K562 (cell line): ENCODE data around the gene ZNF775. TPM values are rescaled to one million over a fixed set of nuclear protein-coding genes. Genes with fewer than 3 reads are reported as not detected.

Source experiments
- ATF1 ChIP-seq, 2 experiments: fragments of 450-650 bp in 1 of 2; IDR thresholded peaks; 2 replicates each; pipeline ENCODE4 v1.6.1; 2016; ENCODE audit warnings: missing compliant biosample characterization in 1 of 2, missing genetic modification characterization in 1 of 2
- CREB3L1 ChIP-seq: fragments of 450-650 bp; IDR thresholded peaks from 2 replicates; pipeline ENCODE4 v1.6.1; 2014; ENCODE audit warnings: low read depth, mild to moderate bottlenecking, moderate library complexity, borderline replicate concordance
- CXXC5 ChIP-seq: fragments of 250-450 bp; sonication (Bioruptor Pico); IDR thresholded peaks from 2 replicates; pipeline ENCODE4 v1.8.0; 2022; ENCODE audit warnings: inconsistent platforms, mild to moderate bottlenecking, moderate library complexity
- HEY1 ChIP-seq: fragments of 250-450 bp; sonication (Bioruptor Pico); IDR thresholded peaks from 2 replicates; pipeline ENCODE4 v1.5.0; 2020; ENCODE audit warnings: mild to moderate bottlenecking, moderate library complexity, borderline replicate concordance
- ID3 ChIP-seq, 2 experiments: fragments of 250-450 bp in 1 of 2; fragments of 450-650 bp in 1 of 2; sonication (Bioruptor Pico) in 1 of 2; IDR thresholded peaks; 2 replicates each; pipeline versions ENCODE4 v1.6.1 to v1.8.0; 2016 to 2021; ENCODE audit warnings: mild to moderate bottlenecking in 2 of 2, moderate library complexity in 2 of 2, missing compliant biosample characterization in 1 of 2, missing genetic modification characterization in 1 of 2
- KLF6 ChIP-seq: fragments of 250-450 bp; sonication (Bioruptor Pico); IDR thresholded peaks from 2 replicates; pipeline ENCODE4 v1.4.0; 2020; ENCODE audit warnings: mild to moderate bottlenecking, moderate library complexity, borderline replicate concordance
- MEF2D ChIP-seq: conservative IDR thresholded peaks from 2 replicates; pipeline ENCODE4 v1.6.1; 2016; ENCODE audit warnings: low read depth, missing genetic modification characterization, missing compliant biosample characterization
- NFE2L1 ChIP-seq: fragments of 450-650 bp; IDR thresholded peaks from 2 replicates; pipeline ENCODE4 v1.6.1; 2016; ENCODE audit warnings: missing genetic modification characterization, low read depth, mild to moderate bottlenecking, missing compliant biosample characterization, moderate library complexity, borderline replicate concordance
- NR2C2 ChIP-seq, 2 experiments: fragments of 200-800 bp in 1 of 2; sonication (Bioruptor generic) in 1 of 2; sonication (generic) in 1 of 2; formaldehyde crosslinking in 1 of 2; IDR thresholded peaks; 2 replicates each; pipeline versions ENCODE4 v1.6.1 to v1.8.0; 2016 to 2022; ENCODE audit warnings: mild to moderate bottlenecking in 1 of 2, missing compliant biosample characterization in 1 of 2, missing genetic modification characterization in 1 of 2, missing genetic modification reagents in 1 of 2
- PTRF ChIP-seq: fragments of 450-650 bp; IDR thresholded peaks from 2 replicates; pipeline ENCODE4 v1.6.1; 2016; ENCODE audit warnings: mild to moderate bottlenecking, missing genetic modification characterization, missing compliant biosample characterization
- PTTG1 ChIP-seq: fragments of 450-650 bp; IDR thresholded peaks from 2 replicates; pipeline ENCODE4 v1.6.1; 2016; ENCODE audit warnings: low read depth, mild to moderate bottlenecking, missing genetic modification characterization, missing compliant biosample characterization
- PYGO2 ChIP-seq: fragments of 450-650 bp; IDR thresholded peaks from 2 replicates; pipeline ENCODE4 v1.6.1; 2016; ENCODE audit warnings: mild to moderate bottlenecking, missing genetic modification characterization, moderate library complexity, missing compliant biosample characterization
- TEAD1 ChIP-seq, 2 experiments: fragments of 450-650 bp in 1 of 2; sonication (generic) in 1 of 2; formaldehyde crosslinking; IDR thresholded peaks; 2 replicates each; pipeline versions ENCODE4 v1.4.0 to v1.8.0; 2020 to 2022; ENCODE audit warnings: mild to moderate bottlenecking in 2 of 2, missing genetic modification reagents in 1 of 2
- TSC22D4 ChIP-seq: fragments of 450-650 bp; IDR thresholded peaks from 2 replicates; pipeline ENCODE4 v1.6.1; 2016; ENCODE audit warnings: missing genetic modification characterization, missing biosample characterization, control low read depth
- ZNF239 ChIP-seq: fragments of 250-450 bp; sonication (Bioruptor Pico); IDR thresholded peaks from 2 replicates; pipeline ENCODE4 v1.4.0; 2020; ENCODE audit warnings: mild to moderate bottlenecking
- ZNF274 ChIP-seq: IDR thresholded peaks from 2 replicates; pipeline ENCODE4 v1.6.1; 2011; ENCODE audit warnings: low read depth, mild to moderate bottlenecking, low read length, moderate library complexity, borderline replicate concordance
- polyA plus RNA-seq, 8 experiments: library from polyadenylated mRNA; depleted of rRNA in 4 of 8; stranded (reverse) in 5 of 8; unstranded in 3 of 8; fragments of >200 nt; fragmentation: Nextera tagmentation in 2 of 8; fragmentation: Illumina TruSeq in 1 of 8; extraction: Ambion mirVana in 2 of 8; extraction: Trizol in 1 of 8; gene quantifications; 2 replicates each; pipeline versions ENCODE4 v1.2.1 to v1.2.3, GENCODE V29; 2011 to 2014; ENCODE audit warnings: inconsistent platforms in 1 of 8, missing spikeins in 1 of 8
- total RNA-seq, 7 experiments: library from RNA; depleted of rRNA in 6 of 7; stranded (reverse); fragments of >200 nt in 6 of 7; fragmentation: Illumina TruSeq in 2 of 7; extraction: Trizol in 2 of 7; gene quantifications; 2 replicates each; pipeline versions ENCODE4 v1.2.1 to v1.2.3, GENCODE V29; 2011 to 2021; ENCODE audit warnings: low replicate concordance in 1 of 7
- TF ChIP-seq, protein P1 (sequence below): fragments of 250-450 bp; sonication (Bioruptor Pico); IDR thresholded peaks from 2 replicates; pipeline ENCODE4 v1.4.0; 2020
- TF ChIP-seq, protein P2 (sequence below): fragments of 200-800 bp; sonication (Bioruptor generic); IDR thresholded peaks from 2 replicates; pipeline ENCODE4 v1.6.1; 2016; ENCODE audit warnings: missing genetic modification characterization, missing compliant biosample characterization

ZNF775 gene
- total and polyA plus RNA-seq, 9 of the 15 experiments (the other 6 are each of a cell fraction or from before 2014, with no cell fraction given): 0.04 to 18.7 (median 4.9) TPM

DNA sequence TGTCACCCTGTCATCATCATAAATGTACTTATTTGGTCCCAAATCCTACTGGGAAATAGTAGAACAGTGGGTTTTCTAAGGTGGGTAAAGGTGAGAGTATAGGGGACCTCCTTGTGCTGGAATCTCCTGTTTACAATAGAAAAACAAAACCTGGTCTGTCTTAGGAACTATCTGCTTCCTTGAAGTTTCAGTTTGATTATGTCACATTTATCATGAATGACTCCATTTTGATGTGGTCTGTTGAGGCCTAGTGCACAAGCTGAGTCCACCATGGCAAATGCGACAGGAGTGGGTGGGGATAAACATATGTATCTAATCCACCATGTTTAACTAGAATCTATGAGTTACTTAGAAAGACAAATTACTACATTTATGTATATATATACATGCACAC, 23.5 kb upstream of the ZNF775 start (continued):
- TF ChIP-seq, protein P1, sequence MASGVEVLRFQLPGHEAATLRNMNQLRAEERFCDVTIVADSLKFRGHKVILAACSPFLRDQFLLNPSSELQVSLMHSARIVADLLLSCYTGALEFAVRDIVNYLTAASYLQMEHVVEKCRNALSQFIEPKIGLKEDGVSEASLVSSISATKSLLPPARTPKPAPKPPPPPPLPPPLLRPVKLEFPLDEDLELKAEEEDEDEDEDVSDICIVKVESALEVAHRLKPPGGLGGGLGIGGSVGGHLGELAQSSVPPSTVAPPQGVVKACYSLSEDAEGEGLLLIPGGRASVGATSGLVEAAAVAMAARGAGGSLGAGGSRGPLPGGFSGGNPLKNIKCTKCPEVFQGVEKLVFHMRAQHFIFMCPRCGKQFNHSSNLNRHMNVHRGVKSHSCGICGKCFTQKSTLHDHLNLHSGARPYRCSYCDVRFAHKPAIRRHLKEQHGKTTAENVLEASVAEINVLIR (CRISPR knock-in tag): 0 out of 2 replicates have a peak, but pooled peaks have one; percentile 29
- TF ChIP-seq PTRF (tag): peak; percentile 94
- TF ChIP-seq, protein P2, sequence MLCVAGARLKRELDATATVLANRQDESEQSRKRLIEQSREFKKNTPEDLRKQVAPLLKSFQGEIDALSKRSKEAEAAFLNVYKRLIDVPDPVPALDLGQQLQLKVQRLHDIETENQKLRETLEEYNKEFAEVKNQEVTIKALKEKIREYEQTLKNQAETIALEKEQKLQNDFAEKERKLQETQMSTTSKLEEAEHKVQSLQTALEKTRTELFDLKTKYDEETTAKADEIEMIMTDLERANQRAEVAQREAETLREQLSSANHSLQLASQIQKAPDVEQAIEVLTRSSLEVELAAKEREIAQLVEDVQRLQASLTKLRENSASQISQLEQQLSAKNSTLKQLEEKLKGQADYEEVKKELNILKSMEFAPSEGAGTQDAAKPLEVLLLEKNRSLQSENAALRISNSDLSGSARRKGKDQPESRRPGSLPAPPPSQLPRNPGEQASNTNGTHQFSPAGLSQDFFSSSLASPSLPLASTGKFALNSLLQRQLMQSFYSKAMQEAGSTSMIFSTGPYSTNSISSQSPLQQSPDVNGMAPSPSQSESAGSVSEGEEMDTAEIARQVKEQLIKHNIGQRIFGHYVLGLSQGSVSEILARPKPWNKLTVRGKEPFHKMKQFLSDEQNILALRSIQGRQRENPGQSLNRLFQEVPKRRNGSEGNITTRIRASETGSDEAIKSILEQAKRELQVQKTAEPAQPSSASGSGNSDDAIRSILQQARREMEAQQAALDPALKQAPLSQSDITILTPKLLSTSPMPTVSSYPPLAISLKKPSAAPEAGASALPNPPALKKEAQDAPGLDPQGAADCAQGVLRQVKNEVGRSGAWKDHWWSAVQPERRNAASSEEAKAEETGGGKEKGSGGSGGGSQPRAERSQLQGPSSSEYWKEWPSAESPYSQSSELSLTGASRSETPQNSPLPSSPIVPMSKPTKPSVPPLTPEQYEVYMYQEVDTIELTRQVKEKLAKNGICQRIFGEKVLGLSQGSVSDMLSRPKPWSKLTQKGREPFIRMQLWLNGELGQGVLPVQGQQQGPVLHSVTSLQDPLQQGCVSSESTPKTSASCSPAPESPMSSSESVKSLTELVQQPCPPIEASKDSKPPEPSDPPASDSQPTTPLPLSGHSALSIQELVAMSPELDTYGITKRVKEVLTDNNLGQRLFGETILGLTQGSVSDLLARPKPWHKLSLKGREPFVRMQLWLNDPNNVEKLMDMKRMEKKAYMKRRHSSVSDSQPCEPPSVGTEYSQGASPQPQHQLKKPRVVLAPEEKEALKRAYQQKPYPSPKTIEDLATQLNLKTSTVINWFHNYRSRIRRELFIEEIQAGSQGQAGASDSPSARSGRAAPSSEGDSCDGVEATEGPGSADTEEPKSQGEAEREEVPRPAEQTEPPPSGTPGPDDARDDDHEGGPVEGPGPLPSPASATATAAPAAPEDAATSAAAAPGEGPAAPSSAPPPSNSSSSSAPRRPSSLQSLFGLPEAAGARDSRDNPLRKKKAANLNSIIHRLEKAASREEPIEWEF (CRISPR knock-in tag): peak; percentile 87; the same call in 1 of the 2 replicates
- TF ChIP-seq ATF1 (CRISPR knock-in tag; IDR thresholded peaks at IDR 0.05): no peak
- TF ChIP-seq ATF1 (tag; IDR thresholded peaks at IDR 0.05): peak; percentile 51
- no peak for TF ChIP-seq HEY1 (CRISPR knock-in tag)
- TF ChIP-seq CXXC5 (CRISPR knock-in tag): peak; percentile 44
- TF ChIP-seq NFE2L1 (tag): peak; percentile 71
- TF ChIP-seq PYGO2: peak; percentile 87
- peak; percentile 78 for TF ChIP-seq ID3 (CRISPR knock-in tag; IDR thresholded peaks at IDR 0.05)
- peak; percentile 97 for TF ChIP-seq ID3 (tag; IDR thresholded peaks at IDR 0.05)
- TF ChIP-seq TEAD1 (CRISPR knock-in tag; IDR thresholded peaks at IDR 0.05): peak in 1 of 2 experiments; percentile 80; a peak in 1 of 4 replicates
- peak; percentile 61 for TF ChIP-seq ZNF239 (CRISPR knock-in tag)
- TF ChIP-seq PTTG1 (tag): peak; percentile 94
- TF ChIP-seq NR2C2 (CRISPR knock-in tag; IDR thresholded peaks at IDR 0.05): no peak
- TF ChIP-seq NR2C2 (tag; IDR thresholded peaks at IDR 0.05): peak; percentile 59; the same call in 1 of the 2 replicates
- 0 out of 2 replicates have a peak, but pooled peaks have one; percentile 5 for TF ChIP-seq CREB3L1
- TF ChIP-seq TSC22D4: no peak
- peak; percentile 88 for TF ChIP-seq MEF2D (tag)
- no peak for TF ChIP-seq ZNF274
- 0 out of 2 replicates have a peak, but pooled peaks have one; percentile 61 for TF ChIP-seq KLF6 (CRISPR knock-in tag)
